B cell (primary cell): ENCODE measurements around the gene MAP7. TPM values are rescaled to one million over a fixed set of nuclear protein-coding genes. Genes with fewer than 3 reads are reported as not detected.
A peak's percentile ranks its signal among the peaks of the same experiment; 100 is the strongest.

Experiments
- ATAC-seq: fragments of 200-7000 bp; cut with Tn5 transposase; one replicate; pipeline ENCODE4 v1.10.0; 2021; ENCODE audit warnings: low read depth, mild to moderate bottlenecking, moderate number of reproducible peaks, moderate library complexity
- CTCF ChIA-PET: fragments of 350-600 bp; sonication (Branson Sonifier 250); formaldehyde crosslinking; loops from one replicate; lab custom pipeline; 2021; ENCODE audit warnings: antibody characterized with exemption, inconsistent platforms; lab: Charles Lee
- POLR2A ChIA-PET: fragments of 350-600 bp; sonication (Branson Sonifier 250); formaldehyde crosslinking; loops from one replicate; lab custom pipeline; 2021; ENCODE audit warnings: antibody characterized with exemption; lab: Charles Lee
- DNase-seq: peaks from one replicate; pipeline ENCODE4 v3.0.0; 2013
- H2AFZ ChIP-seq: 2 replicates; pipeline ENCODE4 v1.6.1; 2012; ENCODE audit warnings: mild to moderate bottlenecking, low read depth, low read length; ENCODE audit not compliant: insufficient read depth, poor library complexity, severe bottlenecking
- H3K27ac ChIP-seq, 2 donors: 1 replicate in 1 of 2; 2 replicates in 1 of 2; pipeline ENCODE4 v1.5.1; 2012 to 2013; ENCODE audit warnings: low read length in 2 of 2, mild to moderate bottlenecking in 2 of 2, moderate library complexity in 1 of 2
- H3K27me3 ChIP-seq, 4 experiments: fragments of 200-600 bp in 1 of 4; sonication (generic) in 1 of 4; replicated peaks in 1 of 4; 1 replicate in 2 of 4; 2 replicates in 2 of 4; pipeline versions ENCODE4 v1.6.1 to v1.7.0; 2013 to 2016; ENCODE audit warnings: low read length in 3 of 4, mild to moderate bottlenecking in 2 of 4, mixed read lengths in 1 of 4, moderate library complexity in 1 of 4; ENCODE audit not compliant: insufficient read depth in 4 of 4, control insufficient read depth in 3 of 4; ENCODE audit errors: control extremely low read depth in 1 of 4
- H3K36me3 ChIP-seq, 2 experiments: replicated peaks in 1 of 2; 1 replicate in 1 of 2; 2 replicates in 1 of 2; pipeline versions ENCODE4 v1.6.1 to v1.7.1; 2013; ENCODE audit warnings: low read length in 1 of 2; ENCODE audit not compliant: insufficient read depth in 2 of 2, control insufficient read depth in 1 of 2; ENCODE audit errors: control extremely low read depth in 1 of 2, extremely low read depth in 1 of 2
- H3K4me1 ChIP-seq, 2 donors: fragments of 200-600 bp in 1 of 2; sonication (generic) in 1 of 2; 1 replicate in 1 of 2; 2 replicates in 1 of 2; pipeline versions ENCODE4 v1.5.1 to v1.6.1; 2013 to 2017; ENCODE audit warnings: low read length in 2 of 2; ENCODE audit not compliant: control insufficient read depth in 2 of 2, insufficient read depth in 2 of 2
- H3K4me2 ChIP-seq: replicated peaks from 2 replicates; pipeline ENCODE3; 2012; ENCODE audit warnings: mild to moderate bottlenecking, low read depth, low read length; ENCODE audit not compliant: poor library complexity, severe bottlenecking
- H3K4me3 ChIP-seq, 5 experiments: fragments of 200-600 bp in 1 of 5; sonication (generic) in 1 of 5; 1 replicate in 3 of 5; 2 replicates in 2 of 5; pipeline versions ENCODE4 v1.5.1 to v1.7.0; 2011 to 2016; ENCODE audit warnings: low read length in 4 of 5, mild to moderate bottlenecking in 4 of 5, low read depth in 2 of 5, control low read depth in 1 of 5, moderate library complexity in 1 of 5; ENCODE audit not compliant: insufficient read depth in 1 of 5; ENCODE audit errors: control extremely low read depth in 1 of 5, extremely low read depth in 1 of 5
- H3K79me2 ChIP-seq: fragments of 200-600 bp; sonication (generic); one replicate; pipeline ENCODE4 v1.6.0; 2016; ENCODE audit warnings: low read length; ENCODE audit not compliant: control insufficient read depth, insufficient read depth
- H3K9ac ChIP-seq: fragments of 200-600 bp; sonication (generic); 2 replicates; pipeline ENCODE4 v1.6.1; 2017; ENCODE audit warnings: mild to moderate bottlenecking, low read length, moderate library complexity
- H3K9me3 ChIP-seq, 3 donors: one replicate each; pipeline versions ENCODE4 v1.6.1 to v1.7.1; 2013; ENCODE audit warnings: low read length in 2 of 3; ENCODE audit not compliant: control insufficient read depth in 2 of 3, insufficient read depth in 1 of 3; ENCODE audit errors: control extremely low read depth in 1 of 3
- H4K20me1 ChIP-seq: 2 replicates; pipeline ENCODE4 v1.6.0; 2012; ENCODE audit warnings: mild to moderate bottlenecking, low read length; ENCODE audit not compliant: insufficient read depth, control insufficient read depth, poor library complexity, severe bottlenecking
- H3K27ac Mint-ChIP-seq: one replicate; pipeline ENCODE4 v1.8.0; 2021; ENCODE audit warnings: mixed read lengths
- H3K27me3 Mint-ChIP-seq: one replicate; pipeline ENCODE4 v1.8.0; 2021; ENCODE audit warnings: mixed read lengths
- H3K4me1 Mint-ChIP-seq: one replicate; pipeline ENCODE4 v1.8.0; 2021; ENCODE audit warnings: mixed read lengths
- H3K4me3 Mint-ChIP-seq: one replicate; pipeline ENCODE4 v1.8.0; 2021; ENCODE audit warnings: mixed read lengths
- H3K9me3 Mint-ChIP-seq: one replicate; pipeline ENCODE4 v1.8.0; 2022; ENCODE audit warnings: mixed read lengths; ENCODE audit not compliant: insufficient read depth
- CTCF ChIP-seq: fragments of 200-600 bp; IDR thresholded peaks from one replicate; pipeline ENCODE4 v1.8.0; 2022; ENCODE audit warnings: antibody characterized with exemption, mild to moderate bottlenecking
- EZH2 ChIP-seq: IDR thresholded peaks from 2 replicates; pipeline ENCODE4 v1.6.1; 2012; ENCODE audit warnings: borderline replicate concordance, low read depth, mild to moderate bottlenecking, moderate library complexity, low read length; ENCODE audit not compliant: insufficient read depth, poor library complexity, severe bottlenecking
- WGBS: methylation state at CpG from one replicate; pipeline ENCODE4 v1.1.5; 2013; ENCODE audit warnings: missing lambda C conversion rate; ENCODE audit not compliant: insufficient coverage; 5-methylcytosine and 5-hydroxymethylcytosine counted together
- intact Hi-C: fragments of 100-400 bp; cut with micrococcal nuclease; formaldehyde crosslinking; loops from one replicate; pipeline ENCODE4 v1.10.0; 2022
- polyA plus RNA-seq: library from polyadenylated mRNA; depleted of rRNA; stranded (reverse); fragments of >200 nt; gene quantifications from 2 replicates; pipeline ENCODE4 v1.2.3, GENCODE V29; 2012
- total RNA-seq, 2 donors: library from RNA; stranded (reverse); fragments of 120-200 nt in 1 of 2; gene quantifications; 1 replicate in 1 of 2; 2 replicates in 1 of 2; pipeline versions ENCODE4 v1.2.3 to v1.2.4, GENCODE V29; 2013 to 2022

Gene MAP7
- total and polyA plus RNA-seq, 2 donors (not counting 1 experiment from before 2014, with no cell fraction given) = 0.34 to 0.64 TPM

GRCh38 chr6:136548582-136549299 is 1.5 kb downstream of the MAP7 start:
- H4K20me1 ChIP-seq = no peaks in the 10 kb centered on the region
- no peak for TF ChIP-seq EZH2
- no peak for TF ChIP-seq CTCF
- peaks cover 0 to 27% (median 24%) of the 10 kb centered on the region in 4 experiments for H3K27me3 ChIP-seq
- intact Hi-C loops = no loop called here
- peaks cover 10 to 17% of the 10 kb centered on the region in 2 donors for H3K4me1 ChIP-seq
- peaks cover 45% of the 10 kb centered on the region for H3K27me3 Mint-ChIP-seq
- DNase-seq (peak; percentile 17), ATAC-seq (no peak)
- H2AFZ ChIP-seq = no peak overlapping the region
- H3K4me1 Mint-ChIP-seq = peaks cover 16% of the 10 kb centered on the region
- no peak overlapping the region for H3K9ac ChIP-seq
- no peaks in the 10 kb centered on the region for H3K36me3 ChIP-seq
- no peaks in the 10 kb centered on the region for H3K9me3 ChIP-seq
- no peak overlapping the region for H3K27ac ChIP-seq
- H3K4me2 ChIP-seq = no peak overlapping the region
- no peaks in the 10 kb centered on the region for H3K9me3 Mint-ChIP-seq
- H3K27ac Mint-ChIP-seq = no peak overlapping the region
- peak overlapping the region; percentile 66 for H3K4me3 Mint-ChIP-seq
- no peak overlapping the region for H3K4me3 ChIP-seq
- POLR2A ChIA-PET = no interaction called here
- WGBS = 92% methylated on average over 11 of the region's 14 CpGs
- H3K79me2 ChIP-seq = no peaks in the 10 kb centered on the region
- CTCF ChIA-PET = no interaction called here

GRCh38 chr6:136547871-136548270 is 2.4 kb downstream of the MAP7 start:
- H3K4me1 Mint-ChIP-seq = peaks cover 16% of the 10 kb centered on the region
- no peaks in the 10 kb centered on the region for H3K9me3 Mint-ChIP-seq
- no peak overlapping the region for H3K4me2 ChIP-seq
- no peak overlapping the region for H3K4me3 ChIP-seq
- H3K27me3 Mint-ChIP-seq = peaks cover 52% of the 10 kb centered on the region
- ChIA-PET POLR2A (no interaction called here), CTCF (interaction anchor here (1.1 kb wide), 1 partner anchor 245 kb away, joined by 3 read pairs; the partner anchor contains the start of gene MAP3K5)
- TF ChIP-seq EZH2 = no peak
- DNase-seq (no peak), ATAC-seq (no peak)
- no peak overlapping the region for H2AFZ ChIP-seq
- peaks cover 0 to 28% (median 25%) of the 10 kb centered on the region in 4 experiments for H3K27me3 ChIP-seq
- no CpG with 5 or more reads among the region's 1 CpG for WGBS
- intact Hi-C loops = no loop called here
- no peak overlapping the region for H3K27ac ChIP-seq
- H3K36me3 ChIP-seq = no peaks in the 10 kb centered on the region
- H3K79me2 ChIP-seq = no peaks in the 10 kb centered on the region
- no peak overlapping the region for H3K27ac Mint-ChIP-seq
- no peak overlapping the region for H3K4me3 Mint-ChIP-seq
- no peaks in the 10 kb centered on the region for H3K9me3 ChIP-seq
- H3K4me1 ChIP-seq = peaks cover 10 to 17% of the 10 kb centered on the region in 2 donors
- H3K9ac ChIP-seq = no peak overlapping the region
- no peaks in the 10 kb centered on the region for H4K20me1 ChIP-seq
